HepG2 (cell line): ENCODE results near the gene FAM118B. TPM values are rescaled to one million over a fixed set of nuclear protein-coding genes. Genes with fewer than 3 reads are reported as not detected.

ENCODE experiments used
- ASH2L ChIP-seq: fragments of 300-600, 200-600 bp; sonication (generic); IDR thresholded peaks from 2 replicates; pipeline ENCODE4 v1.7.0; 2017; ENCODE audit warnings: low read depth, mild to moderate bottlenecking, moderate library complexity, mixed read lengths, low read length; ENCODE audit not compliant: insufficient read length
- BRD4 ChIP-seq: sonication (generic); formaldehyde crosslinking; IDR thresholded peaks from 2 replicates; pipeline ENCODE4 v1.4.0; 2020; ENCODE audit warnings: missing genetic modification reagents
- CCDC6 ChIP-seq: sonication (generic); formaldehyde crosslinking; IDR thresholded peaks from 2 replicates; pipeline ENCODE4 v1.8.1; 2022; ENCODE audit warnings: mild to moderate bottlenecking, missing genetic modification reagents, moderate library complexity
- CEBPG ChIP-seq: IDR thresholded peaks from 2 replicates; pipeline ENCODE4 v1.6.1; 2016
- ELF3 ChIP-seq: IDR thresholded peaks from 2 replicates; pipeline ENCODE4 v1.6.1; 2016; ENCODE audit warnings: missing genetic modification reagents, missing compliant biosample characterization
- HHEX ChIP-seq: IDR thresholded peaks from 2 replicates; pipeline ENCODE4 v1.6.1; 2016; ENCODE audit warnings: control low read depth
- JUN ChIP-seq: sonication (generic); formaldehyde crosslinking; IDR thresholded peaks from 2 replicates; pipeline ENCODE4 v1.4.0; 2020; ENCODE audit warnings: mild to moderate bottlenecking, missing genetic modification reagents
- MTF1 ChIP-seq: sonication (generic); formaldehyde crosslinking; IDR thresholded peaks from 2 replicates; pipeline ENCODE4 v1.5.0; 2020; ENCODE audit warnings: missing genetic modification reagents
- SUZ12 ChIP-seq: fragments of 150-350 bp; IDR thresholded peaks from 2 replicates; pipeline ENCODE4 v1.6.1; 2014; ENCODE audit warnings: low read depth, low read length
- TBP ChIP-seq: sonication (generic); formaldehyde crosslinking; IDR thresholded peaks from 2 replicates; pipeline ENCODE4 v1.5.0; 2020; ENCODE audit warnings: missing genetic modification reagents
- TCF7L2 ChIP-seq: IDR thresholded peaks from 2 replicates; pipeline ENCODE4 v1.6.1; 2011; ENCODE audit warnings: mild to moderate bottlenecking, low read depth, low read length, moderate library complexity
- ZFP36L1 ChIP-seq: sonication (generic); formaldehyde crosslinking; IDR thresholded peaks from 2 replicates; pipeline ENCODE4 v1.8.0; 2022; ENCODE audit warnings: mild to moderate bottlenecking, missing genetic modification reagents, moderate library complexity
- ZNF468 ChIP-seq: sonication (generic); formaldehyde crosslinking; IDR thresholded peaks from 2 replicates; pipeline ENCODE4 v1.8.0; 2022; ENCODE audit warnings: mild to moderate bottlenecking, moderate library complexity, missing genetic modification reagents
- ZNF501 ChIP-seq: sonication (generic); formaldehyde crosslinking; IDR thresholded peaks from 2 replicates; pipeline ENCODE4 v1.5.1; 2020; ENCODE audit warnings: mild to moderate bottlenecking, moderate library complexity, missing genetic modification reagents
- ZSCAN21 ChIP-seq: sonication (generic); formaldehyde crosslinking; IDR thresholded peaks from 2 replicates; pipeline ENCODE4 v1.8.0; 2022; ENCODE audit warnings: mild to moderate bottlenecking, missing genetic modification reagents, moderate library complexity, borderline replicate concordance
- polyA plus RNA-seq, 8 experiments: library from polyadenylated mRNA; depleted of rRNA in 3 of 8; stranded (reverse) in 7 of 8; unstranded in 1 of 8; fragments of >200 nt; fragmentation: Illumina TruSeq in 4 of 8; extraction: Trizol in 4 of 8; gene quantifications; 2 replicates each; pipeline versions ENCODE4 v1.2.1 to v1.2.3, GENCODE V29; 2011 to 2016; ENCODE audit warnings: low read depth in 4 of 8, missing spikeins in 1 of 8, mixed read lengths in 1 of 8; ENCODE audit not compliant: insufficient read depth in 1 of 8
- total RNA-seq, 5 experiments: library from RNA; depleted of rRNA; stranded (reverse); fragments of >200 nt; fragmentation: Illumina TruSeq; extraction: Trizol; gene quantifications; 2 replicates each; pipeline ENCODE4 v1.2.3, GENCODE V29; 2016; ENCODE audit warnings: low read depth in 1 of 5
- TF ChIP-seq, protein P1 (sequence below): sonication (generic); formaldehyde crosslinking; conservative IDR thresholded peaks from 2 replicates; pipeline ENCODE4 v1.4.0; 2020; ENCODE audit warnings: missing genetic modification reagents
- TF ChIP-seq, protein P2 (sequence below): sonication (generic); formaldehyde crosslinking; IDR thresholded peaks from 2 replicates; pipeline ENCODE4 v1.4.0; 2020; ENCODE audit warnings: missing genetic modification reagents
- TF ChIP-seq, protein P3 (sequence below): sonication (generic); formaldehyde crosslinking; IDR thresholded peaks from 2 replicates; pipeline ENCODE4 v1.5.1; 2020; ENCODE audit warnings: mild to moderate bottlenecking, moderate library complexity, missing genetic modification reagents
- TF ChIP-seq, protein P4 (sequence below): sonication (generic); formaldehyde crosslinking; IDR thresholded peaks from 2 replicates; pipeline ENCODE4 v1.8.1; 2023; ENCODE audit warnings: mild to moderate bottlenecking, inconsistent platforms, moderate library complexity, missing genetic modification reagents, borderline replicate concordance
- TF ChIP-seq, protein P5 (sequence below): sonication (generic); formaldehyde crosslinking; IDR thresholded peaks from 2 replicates; pipeline ENCODE4 v1.5.1; 2020; ENCODE audit warnings: missing genetic modification reagents, mild to moderate bottlenecking, borderline replicate concordance

Gene FAM118B
- total and polyA plus RNA-seq, 2 of the 13 experiments (the other 11 are each of a cell fraction or from before 2014, with no cell fraction given): 10.2 to 25.7 TPM

DNA sequence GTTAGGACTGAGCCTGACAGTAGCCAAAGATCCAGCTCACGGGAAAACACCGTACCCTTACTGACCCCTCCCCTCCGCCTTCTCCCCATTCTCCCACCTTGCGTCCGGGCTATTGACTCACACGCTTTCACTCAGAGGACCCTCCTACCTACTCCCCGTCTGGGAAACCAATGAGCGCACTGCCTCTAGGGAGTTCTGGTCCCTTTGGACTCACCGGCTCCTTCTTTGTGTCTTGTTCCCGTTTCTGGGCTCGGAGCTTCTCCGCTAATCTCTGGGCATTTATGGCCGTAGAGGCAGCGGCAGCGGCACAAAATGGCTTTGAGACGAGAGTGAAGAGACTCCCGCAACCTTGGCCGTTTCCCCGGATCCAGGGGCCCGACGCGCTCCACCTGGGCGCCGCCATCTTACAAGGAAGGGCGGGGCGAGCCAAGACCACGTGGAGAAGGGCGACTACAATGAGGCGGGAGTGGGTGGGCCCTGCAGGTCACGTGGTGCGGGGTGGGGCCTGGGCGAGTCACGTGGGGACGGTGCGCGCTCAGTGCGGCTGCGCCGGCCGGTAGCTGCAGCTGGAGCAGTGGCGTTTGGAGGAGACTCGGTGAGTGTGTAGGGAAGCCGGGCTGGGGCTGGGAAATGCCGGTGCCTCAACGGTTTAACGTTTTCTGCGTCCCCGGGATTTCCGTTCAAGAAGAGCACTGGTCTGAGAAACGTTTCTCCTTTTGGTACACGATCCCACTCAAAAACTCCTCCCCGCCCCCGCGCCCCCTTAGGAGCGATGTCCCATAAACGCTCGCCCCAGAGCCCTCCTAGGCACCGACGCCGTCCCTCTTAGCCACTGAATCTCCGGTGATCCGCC lies at the start of gene FAM118B, which contains the start of gene RPUSD4 (continued):
- TF ChIP-seq TCF7L2: no peak
- TF ChIP-seq MTF1 (CRISPR knock-in tag): 0 out of 2 replicates have a peak, but pooled peaks have one; percentile 37
- TF ChIP-seq, protein P1, sequence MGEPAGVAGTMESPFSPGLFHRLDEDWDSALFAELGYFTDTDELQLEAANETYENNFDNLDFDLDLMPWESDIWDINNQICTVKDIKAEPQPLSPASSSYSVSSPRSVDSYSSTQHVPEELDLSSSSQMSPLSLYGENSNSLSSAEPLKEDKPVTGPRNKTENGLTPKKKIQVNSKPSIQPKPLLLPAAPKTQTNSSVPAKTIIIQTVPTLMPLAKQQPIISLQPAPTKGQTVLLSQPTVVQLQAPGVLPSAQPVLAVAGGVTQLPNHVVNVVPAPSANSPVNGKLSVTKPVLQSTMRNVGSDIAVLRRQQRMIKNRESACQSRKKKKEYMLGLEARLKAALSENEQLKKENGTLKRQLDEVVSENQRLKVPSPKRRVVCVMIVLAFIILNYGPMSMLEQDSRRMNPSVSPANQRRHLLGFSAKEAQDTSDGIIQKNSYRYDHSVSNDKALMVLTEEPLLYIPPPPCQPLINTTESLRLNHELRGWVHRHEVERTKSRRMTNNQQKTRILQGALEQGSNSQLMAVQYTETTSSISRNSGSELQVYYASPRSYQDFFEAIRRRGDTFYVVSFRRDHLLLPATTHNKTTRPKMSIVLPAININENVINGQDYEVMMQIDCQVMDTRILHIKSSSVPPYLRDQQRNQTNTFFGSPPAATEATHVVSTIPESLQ (CRISPR knock-in tag): no peak
- peak; percentile 96 for TF ChIP-seq ASH2L
- peak; percentile 24; the same call in 1 of the 2 replicates for TF ChIP-seq ZSCAN21 (CRISPR knock-in tag)
- TF ChIP-seq, protein P2, sequence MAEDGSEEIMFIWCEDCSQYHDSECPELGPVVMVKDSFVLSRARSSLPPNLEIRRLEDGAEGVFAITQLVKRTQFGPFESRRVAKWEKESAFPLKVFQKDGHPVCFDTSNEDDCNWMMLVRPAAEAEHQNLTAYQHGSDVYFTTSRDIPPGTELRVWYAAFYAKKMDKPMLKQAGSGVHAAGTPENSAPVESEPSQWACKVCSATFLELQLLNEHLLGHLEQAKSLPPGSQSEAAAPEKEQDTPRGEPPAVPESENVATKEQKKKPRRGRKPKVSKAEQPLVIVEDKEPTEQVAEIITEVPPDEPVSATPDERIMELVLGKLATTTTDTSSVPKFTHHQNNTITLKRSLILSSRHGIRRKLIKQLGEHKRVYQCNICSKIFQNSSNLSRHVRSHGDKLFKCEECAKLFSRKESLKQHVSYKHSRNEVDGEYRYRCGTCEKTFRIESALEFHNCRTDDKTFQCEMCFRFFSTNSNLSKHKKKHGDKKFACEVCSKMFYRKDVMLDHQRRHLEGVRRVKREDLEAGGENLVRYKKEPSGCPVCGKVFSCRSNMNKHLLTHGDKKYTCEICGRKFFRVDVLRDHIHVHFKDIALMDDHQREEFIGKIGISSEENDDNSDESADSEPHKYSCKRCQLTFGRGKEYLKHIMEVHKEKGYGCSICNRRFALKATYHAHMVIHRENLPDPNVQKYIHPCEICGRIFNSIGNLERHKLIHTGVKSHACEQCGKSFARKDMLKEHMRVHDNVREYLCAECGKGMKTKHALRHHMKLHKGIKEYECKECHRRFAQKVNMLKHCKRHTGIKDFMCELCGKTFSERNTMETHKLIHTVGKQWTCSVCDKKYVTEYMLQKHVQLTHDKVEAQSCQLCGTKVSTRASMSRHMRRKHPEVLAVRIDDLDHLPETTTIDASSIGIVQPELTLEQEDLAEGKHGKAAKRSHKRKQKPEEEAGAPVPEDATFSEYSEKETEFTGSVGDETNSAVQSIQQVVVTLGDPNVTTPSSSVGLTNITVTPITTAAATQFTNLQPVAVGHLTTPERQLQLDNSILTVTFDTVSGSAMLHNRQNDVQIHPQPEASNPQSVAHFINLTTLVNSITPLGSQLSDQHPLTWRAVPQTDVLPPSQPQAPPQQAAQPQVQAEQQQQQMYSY: no peak
- TF ChIP-seq BRD4 (CRISPR knock-in tag): peak; percentile 86
- TF ChIP-seq, protein P3, sequence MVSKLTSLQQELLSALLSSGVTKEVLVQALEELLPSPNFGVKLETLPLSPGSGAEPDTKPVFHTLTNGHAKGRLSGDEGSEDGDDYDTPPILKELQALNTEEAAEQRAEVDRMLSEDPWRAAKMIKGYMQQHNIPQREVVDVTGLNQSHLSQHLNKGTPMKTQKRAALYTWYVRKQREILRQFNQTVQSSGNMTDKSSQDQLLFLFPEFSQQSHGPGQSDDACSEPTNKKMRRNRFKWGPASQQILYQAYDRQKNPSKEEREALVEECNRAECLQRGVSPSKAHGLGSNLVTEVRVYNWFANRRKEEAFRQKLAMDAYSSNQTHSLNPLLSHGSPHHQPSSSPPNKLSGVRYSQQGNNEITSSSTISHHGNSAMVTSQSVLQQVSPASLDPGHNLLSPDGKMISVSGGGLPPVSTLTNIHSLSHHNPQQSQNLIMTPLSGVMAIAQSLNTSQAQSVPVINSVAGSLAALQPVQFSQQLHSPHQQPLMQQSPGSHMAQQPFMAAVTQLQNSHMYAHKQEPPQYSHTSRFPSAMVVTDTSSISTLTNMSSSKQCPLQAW (CRISPR knock-in tag): peak; percentile 91
- no peak for TF ChIP-seq TBP (CRISPR knock-in tag)
- no peak for TF ChIP-seq ZNF468 (CRISPR knock-in tag)
- TF ChIP-seq SUZ12: no peak
- peak; percentile 81 for TF ChIP-seq ELF3 (CRISPR knock-in tag)
- TF ChIP-seq HHEX (CRISPR knock-in tag): no peak
- TF ChIP-seq, protein P4, sequence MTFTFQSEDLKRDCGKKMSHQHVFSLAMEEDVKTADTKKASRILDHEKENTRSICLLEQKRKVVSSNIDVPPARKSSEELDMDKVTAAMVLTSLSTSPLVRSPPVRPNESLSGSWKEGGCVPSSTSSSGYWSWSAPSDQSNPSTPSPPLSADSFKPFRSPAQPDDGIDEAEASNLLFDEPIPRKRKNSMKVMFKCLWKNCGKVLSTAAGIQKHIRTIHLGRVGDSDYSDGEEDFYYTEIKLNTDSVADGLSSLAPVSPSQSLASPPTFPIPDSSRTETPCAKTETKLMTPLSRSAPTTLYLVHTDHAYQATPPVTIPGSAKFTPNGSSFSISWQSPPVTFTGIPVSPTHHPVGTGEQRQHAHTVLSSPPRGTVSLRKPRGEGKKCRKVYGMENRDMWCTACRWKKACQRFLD (CRISPR knock-in tag): peak; percentile 82
- TF ChIP-seq, protein P5, sequence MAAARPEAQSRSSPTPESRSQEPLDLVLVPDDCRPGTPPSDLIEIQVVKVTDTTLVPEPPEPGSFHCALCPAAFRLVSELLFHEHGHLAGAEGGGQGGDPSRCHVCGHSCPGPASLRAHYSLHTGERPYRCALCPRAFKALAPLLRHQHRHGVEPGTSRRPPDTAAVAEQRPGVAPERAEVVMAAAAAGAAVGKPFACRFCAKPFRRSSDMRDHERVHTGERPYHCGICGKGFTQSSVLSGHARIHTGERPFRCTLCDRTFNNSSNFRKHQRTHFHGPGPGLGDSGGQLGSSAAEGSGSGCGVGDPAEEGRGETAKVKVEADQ: peak; percentile 58; the same call in 1 of the 2 replicates
- no peak for TF ChIP-seq CCDC6 (CRISPR knock-in tag)
- peak; percentile 94 for TF ChIP-seq ZNF501
- TF ChIP-seq JUN (CRISPR knock-in tag): peak; percentile 13
- no peak for TF ChIP-seq CEBPG (CRISPR knock-in tag)
- TF ChIP-seq ZFP36L1 (CRISPR knock-in tag): peak; percentile 81; the same call in 1 of the 2 replicates
